Keratinocyte (primary cell): ENCODE results near the gene VPS35L. TPM values are rescaled to one million over a fixed set of nuclear protein-coding genes. Genes with fewer than 3 reads are reported as not detected.

Experiments
- DNase-seq: peaks from one replicate; pipeline ENCODE4 v3.0.0-alpha.2; 2011; ENCODE audit warnings: low read depth, missing footprints, low spot score
- FAIRE-seq: peaks from 2 replicates; lab custom pipeline; 2011; peaks lifted over from hg19 to GRCh38; lab: Jason Lieb, UNC
- H2AFZ ChIP-seq: 2 replicates; pipeline ENCODE4 v1.6.0; 2012; ENCODE audit warnings: low read length, control low read depth, inconsistent platforms; ENCODE audit not compliant: control insufficient read depth
- H3K27ac ChIP-seq: 2 replicates; pipeline ENCODE4 v1.5.1; 2011; ENCODE audit warnings: low read length; ENCODE audit not compliant: control insufficient read depth, insufficient read depth
- H3K27me3 ChIP-seq: 3 replicates; pipeline ENCODE4 v1.6.0; 2011; ENCODE audit warnings: low read length; ENCODE audit not compliant: control insufficient read depth, insufficient read depth; ENCODE audit errors: extremely low read depth
- H3K36me3 ChIP-seq, 2 experiments: 2 replicates in 1 of 2; 3 replicates in 1 of 2; pipeline ENCODE4 v1.5.1; 2011; ENCODE audit warnings: low read length in 2 of 2, mild to moderate bottlenecking in 1 of 2; ENCODE audit not compliant: control insufficient read depth in 2 of 2, insufficient read depth in 2 of 2; ENCODE audit errors: extremely low read depth in 1 of 2
- H3K4me1 ChIP-seq: 3 replicates; pipeline ENCODE4 v1.5.1; 2011; ENCODE audit warnings: low read length; ENCODE audit not compliant: control insufficient read depth, insufficient read depth; ENCODE audit errors: extremely low read depth
- H3K4me2 ChIP-seq: 3 replicates; pipeline ENCODE4 v1.6.0; 2011; ENCODE audit warnings: low read depth, low read length; ENCODE audit not compliant: control insufficient read depth, insufficient read depth; ENCODE audit errors: extremely low read depth
- H3K4me3 ChIP-seq, 3 experiments: fragments of 200-600 bp in 1 of 3; sonication (generic) in 1 of 3; 2 replicates in 2 of 3; 3 replicates in 1 of 3; pipeline ENCODE4 v1.5.1; 2011 to 2016; ENCODE audit warnings: low read length in 3 of 3, mild to moderate bottlenecking in 3 of 3, control low read depth in 2 of 3, inconsistent platforms in 1 of 3, low read depth in 1 of 3, mixed read lengths in 1 of 3, mixed run types in 1 of 3, moderate library complexity in 1 of 3; ENCODE audit not compliant: control insufficient read depth in 2 of 3, insufficient read depth in 2 of 3; ENCODE audit errors: extremely low read depth in 1 of 3
- H3K79me2 ChIP-seq: 2 replicates; pipeline ENCODE4 v1.6.0; 2012; ENCODE audit warnings: low read length; ENCODE audit not compliant: control insufficient read depth, insufficient read depth
- H3K9ac ChIP-seq: 3 replicates; pipeline ENCODE4 v1.6.0; 2011; ENCODE audit warnings: low read length; ENCODE audit not compliant: control insufficient read depth, insufficient read depth; ENCODE audit errors: extremely low read depth
- H3K9me1 ChIP-seq: 3 replicates; pipeline ENCODE4 v1.6.0; 2011; ENCODE audit warnings: low read length; ENCODE audit not compliant: control insufficient read depth, insufficient read depth; ENCODE audit errors: extremely low read depth
- H3K9me3 ChIP-seq: 2 replicates; pipeline ENCODE4 v1.5.1; 2012; ENCODE audit warnings: low read depth, low read length; ENCODE audit not compliant: control insufficient read depth
- H4K20me1 ChIP-seq: 3 replicates; pipeline ENCODE4 v1.6.0; 2011; ENCODE audit warnings: low read length; ENCODE audit not compliant: control insufficient read depth, insufficient read depth; ENCODE audit errors: extremely low read depth
- CTCF ChIP-seq, 3 experiments: IDR thresholded peaks in 1 of 3; conservative IDR thresholded peaks in 1 of 3; optimal IDR thresholded peaks in 1 of 3; 2 replicates in 2 of 3; 3 replicates in 1 of 3; pipeline versions ENCODE3 to v1.5.1; 2011; ENCODE audit warnings: low read length in 3 of 3, mild to moderate bottlenecking in 3 of 3, moderate library complexity in 2 of 3, control low read depth in 1 of 3, inconsistent platforms in 1 of 3; ENCODE audit not compliant: insufficient read depth in 2 of 3; ENCODE audit errors: extremely low read depth in 1 of 3
- EZH2 ChIP-seq: IDR thresholded peaks from one replicate; pipeline ENCODE4 v1.6.1; 2012; ENCODE audit warnings: inconsistent platforms, mild to moderate bottlenecking, low read length, moderate library complexity
- dilution Hi-C: fragments of 300-500 bp; cut with MboI; formaldehyde crosslinking; loops from one replicate; pipeline ENCODE4 v1.7.0; 2020; ENCODE audit warnings: low sequenced_read_pairs; ENCODE audit not compliant: extremely low pct_ligation_motif_present
- polyA plus RNA-seq, 5 experiments: library from polyadenylated mRNA; depleted of rRNA in 3 of 5; stranded (reverse) in 3 of 5; stranded (forward) in 1 of 5; unstranded in 1 of 5; fragments of >200 nt; gene quantifications; 1 replicate in 1 of 5; 2 replicates in 3 of 5; 3 replicates in 1 of 5; pipeline versions ENCODE4 v1.2.1 to v1.2.3, GENCODE V29; 2011 to 2012; ENCODE audit warnings: missing spikeins in 2 of 5, low read depth in 1 of 5, low replicate concordance in 1 of 5

VPS35L gene
- polyA plus RNA-seq, 1 donor (not counting 4 experiments of a cell fraction or from before 2014, with no cell fraction given), result 22.1 TPM

DNA sequence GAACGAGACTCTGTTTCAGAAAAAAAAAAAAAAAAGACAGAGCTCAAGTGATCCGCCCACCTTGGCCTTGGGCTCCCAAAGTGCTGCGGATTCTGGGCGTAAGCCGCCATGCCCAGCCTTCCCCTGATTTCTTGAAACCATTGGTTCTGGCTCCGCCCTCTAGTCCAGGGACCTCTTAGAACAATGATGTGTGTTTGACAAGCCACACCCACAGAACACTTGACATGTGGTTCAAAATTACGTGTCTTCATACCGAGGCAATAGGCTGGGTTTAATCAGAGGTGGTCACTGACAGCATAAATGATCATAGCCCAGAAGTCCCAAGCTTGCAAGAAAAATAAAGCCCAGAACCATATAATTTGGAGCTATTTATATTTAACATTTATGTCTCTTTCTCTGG, 139.5 kb downstream of the VPS35L start:
- H3K27ac ChIP-seq, result no peak overlapping the region
- DNase-seq (no peak), FAIRE-seq (no peak)
- TF ChIP-seq CTCF (optimal IDR thresholded peaks at IDR 0.05 in 1 of 3, IDR thresholded peaks at IDR 0.05 in 1 of 3, conservative IDR thresholded peaks at IDR 0.05 in 1 of 3; ENCODE audit: extremely low read depth in 1 of 3, insufficient read depth in 2 of 3, low read length in 3 of 3), result no peak
- no peak for TF ChIP-seq EZH2
- H3K9me3 ChIP-seq, result no peaks in the 10 kb centered on the region
- H3K27me3 ChIP-seq, result no peaks in the 10 kb centered on the region
- H3K9ac ChIP-seq, result no peak overlapping the region
- no peak overlapping the region for H2AFZ ChIP-seq
- dilution Hi-C loops, result no loop called here
- H3K79me2 ChIP-seq, result no peaks in the 10 kb centered on the region
- H4K20me1 ChIP-seq, result peaks cover 12% of the 10 kb centered on the region
- H3K9me1 ChIP-seq, result no peaks in the 10 kb centered on the region
- no peak overlapping the region for H3K4me3 ChIP-seq
- no peak overlapping the region for H3K4me2 ChIP-seq
- peaks cover 16% of the 10 kb centered on the region for H3K4me1 ChIP-seq
- peaks cover 4 to 19% of the 10 kb centered on the region in 2 experiments for H3K36me3 ChIP-seq

DNA sequence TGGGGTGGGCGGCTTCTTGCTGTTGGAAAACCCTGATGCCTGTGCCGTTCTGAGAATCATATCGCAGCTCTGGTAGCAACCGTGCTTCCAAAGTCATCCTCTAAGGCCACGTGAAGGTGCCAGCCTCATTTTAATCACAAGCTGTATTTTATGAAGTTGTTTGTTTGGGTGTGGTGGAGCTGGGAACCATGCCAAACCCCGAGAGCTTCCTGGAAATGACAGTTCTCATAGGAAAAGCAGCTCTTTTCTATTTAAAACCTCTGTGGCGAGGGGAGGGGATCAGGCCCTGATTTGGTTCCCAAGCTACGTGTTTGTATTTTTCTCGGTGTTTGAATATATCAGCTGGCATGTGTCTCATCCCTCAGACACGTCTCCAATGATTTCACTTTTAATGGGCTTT, 140.8 kb downstream of the VPS35L start:
- Histone ChIP-seq H4K20me1 (peaks cover 12% of the 10 kb centered on the region), H3K9ac (no peak overlapping the region), H3K9me1 (no peaks in the 10 kb centered on the region), H3K4me3 (no peak overlapping the region), H3K27ac (no peak overlapping the region), H3K4me1 (peaks cover 16% of the 10 kb centered on the region), H2AFZ (no peak overlapping the region), H3K9me3 (no peaks in the 10 kb centered on the region), H3K36me3 (peaks cover 4 to 19% of the 10 kb centered on the region in 2 experiments), H3K79me2 (no peaks in the 10 kb centered on the region), H3K27me3 (no peaks in the 10 kb centered on the region), H3K4me2 (peak overlapping the region; percentile 74)
- DNase-seq (no peak), FAIRE-seq (peak; percentile 43)
- TF ChIP-seq EZH2 (no peak), CTCF (optimal IDR thresholded peaks at IDR 0.05 in 1 of 3, IDR thresholded peaks at IDR 0.05 in 1 of 3, conservative IDR thresholded peaks at IDR 0.05 in 1 of 3; ENCODE audit: extremely low read depth in 1 of 3, insufficient read depth in 2 of 3, low read length in 3 of 3) (no peak)
- dilution Hi-C loops, result no loop called here
